Measurements from ENCODE around the gene EBF3.

- TF ChIP-seq POLR2A (IDR thresholded peaks at IDR 0.05; ENCODE audit: low read depth, low read length) (no peak), POLR2AphosphoS5 (IDR thresholded peaks at IDR 0.05; ENCODE audit: low read depth, low read length) (no peak), TAF1 (IDR thresholded peaks at IDR 0.05; ENCODE audit: borderline replicate concordance, low read depth, low read length) (no peak)
These were observed 93.0 kb downstream of the EBF3 start for GRCh38 chr10:129870961-129871621.

Measured in GM12892 (cell line).